ENCODE data around the gene CGAS.

DNA sequence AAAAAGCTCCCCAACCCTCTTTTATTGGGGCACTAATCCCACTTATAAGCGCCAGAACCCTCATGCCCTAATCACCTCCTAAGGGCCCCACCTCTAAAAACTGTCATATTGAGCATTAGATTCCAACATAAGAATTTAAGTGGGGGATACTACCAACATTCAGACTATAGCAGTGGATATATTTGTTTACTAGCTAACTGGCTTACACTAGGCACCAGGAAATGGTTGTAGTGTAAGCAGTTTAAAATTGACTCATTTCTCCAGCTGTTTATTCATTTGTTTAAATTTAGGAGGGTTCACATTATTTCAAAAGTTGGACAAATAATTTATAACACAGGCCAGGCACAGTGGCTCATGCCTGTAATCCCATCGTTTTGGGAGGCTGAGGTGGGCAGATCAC, 32.3 kb upstream of the CGAS start:
- TF ChIP-seq ZFP30 (CRISPR knock-in tag; IDR thresholded peaks at IDR 0.05): no peak
- no peak for TF ChIP-seq PPARA (CRISPR knock-in tag; IDR thresholded peaks at IDR 0.05; ENCODE audit: borderline replicate concordance)
- TF ChIP-seq RARB (CRISPR knock-in tag; IDR thresholded peaks at IDR 0.05): no peak

Measured in SK-N-SH treated with all-trans-retinoic acid at 6 μM for 48 hours (cell line).